GM18526 (cell line): Measurements from ENCODE around the gene RNF152.

Source experiments
- POLR2A ChIP-seq: IDR thresholded peaks from 3 replicates; pipeline ENCODE4 v1.6.1; 2011; ENCODE audit not compliant: insufficient read length; ENCODE audit errors: extremely low read depth

The RNF152 gene

DNA sequence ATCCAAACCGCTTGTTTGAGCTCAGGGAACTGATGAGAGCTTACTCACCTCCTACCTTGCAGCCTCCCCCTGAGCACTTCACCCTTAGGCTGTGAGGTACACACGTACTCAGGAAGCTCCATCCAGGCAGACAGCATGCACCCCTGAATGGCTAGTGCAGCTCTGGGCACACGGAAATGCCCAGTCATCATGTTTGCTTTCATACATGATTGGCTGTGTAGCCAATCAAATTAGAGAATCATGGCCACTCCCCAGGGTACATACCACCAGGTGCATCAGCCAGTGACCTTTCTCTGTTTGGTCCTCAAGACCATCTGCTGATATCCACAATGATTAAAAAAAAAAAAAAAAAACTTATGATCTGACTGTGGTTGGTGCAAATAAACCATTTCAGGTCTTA lies 42.1 kb downstream of the RNF152 start:
- no peak for TF ChIP-seq POLR2A

DNA sequence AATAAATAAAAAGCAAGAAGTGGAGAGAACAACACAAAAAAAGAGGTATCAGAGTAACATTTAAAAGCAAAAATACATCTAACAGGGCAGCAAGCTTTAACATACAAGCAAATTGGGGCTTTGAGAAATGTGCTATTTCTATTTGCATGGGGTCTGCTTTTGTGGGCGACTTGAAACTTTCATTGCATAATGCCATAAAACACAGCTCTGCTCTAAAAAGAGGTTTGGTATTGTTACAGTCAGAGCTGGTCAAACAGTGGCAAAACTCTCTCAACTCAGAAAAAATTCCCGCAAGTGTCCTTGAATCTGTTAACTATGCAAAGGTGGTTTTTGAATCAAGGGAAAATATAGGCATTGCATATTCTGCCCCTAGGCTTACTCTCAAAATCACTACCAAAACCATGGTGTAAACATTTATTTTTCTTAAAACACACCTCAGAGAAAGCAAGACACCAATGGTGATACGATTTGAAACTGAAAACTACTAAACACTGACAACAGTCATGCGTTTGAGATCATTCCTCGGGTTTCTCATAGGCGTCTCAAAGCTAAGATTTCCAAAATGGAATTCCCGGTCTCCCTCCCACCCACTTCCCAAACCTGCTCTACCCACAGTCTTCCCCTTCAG lies 45.5 kb downstream of the RNF152 start:
- TF ChIP-seq POLR2A: no peak

DNA sequence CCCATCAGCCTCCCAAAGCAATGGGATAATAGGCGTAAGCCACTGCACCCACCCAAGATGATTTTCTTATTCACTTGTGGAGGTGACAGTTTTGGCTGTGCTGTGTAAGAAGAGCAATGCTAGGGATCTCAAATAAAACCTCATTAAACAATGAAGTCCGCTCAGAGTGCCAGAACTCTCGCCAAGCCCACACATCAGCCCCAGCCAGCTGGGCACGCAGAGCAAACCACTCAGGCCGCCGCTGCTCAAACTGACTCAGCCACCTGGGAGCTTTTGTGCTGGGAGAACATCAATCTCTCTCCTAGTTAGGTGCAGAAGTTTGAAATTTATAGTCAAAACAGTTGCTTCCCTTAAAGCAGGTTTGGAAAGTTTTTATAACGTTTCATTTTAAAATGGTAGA lies 47.6 kb downstream of the RNF152 start:
- no peak for TF ChIP-seq POLR2A

DNA sequence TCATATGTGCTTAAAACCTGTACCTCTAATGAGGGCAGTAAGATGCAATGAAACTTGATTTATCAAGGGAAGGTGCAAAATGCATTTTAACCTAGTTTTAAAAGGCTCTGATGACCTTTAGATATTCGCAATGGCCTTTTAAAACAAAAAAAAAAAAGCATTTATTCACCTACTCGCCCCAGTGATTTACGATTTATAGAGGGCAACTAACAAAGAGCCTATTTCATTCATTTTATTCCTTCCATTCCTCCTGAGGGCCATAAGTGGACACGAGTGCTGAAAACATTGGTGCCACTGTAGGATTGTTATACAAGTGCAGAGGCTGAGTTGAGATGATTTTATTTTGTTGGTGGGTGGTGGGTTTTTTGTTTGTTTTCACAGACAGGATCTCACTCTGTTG lies 48.1 kb downstream of the RNF152 start:
- TF ChIP-seq POLR2A: no peak

DNA sequence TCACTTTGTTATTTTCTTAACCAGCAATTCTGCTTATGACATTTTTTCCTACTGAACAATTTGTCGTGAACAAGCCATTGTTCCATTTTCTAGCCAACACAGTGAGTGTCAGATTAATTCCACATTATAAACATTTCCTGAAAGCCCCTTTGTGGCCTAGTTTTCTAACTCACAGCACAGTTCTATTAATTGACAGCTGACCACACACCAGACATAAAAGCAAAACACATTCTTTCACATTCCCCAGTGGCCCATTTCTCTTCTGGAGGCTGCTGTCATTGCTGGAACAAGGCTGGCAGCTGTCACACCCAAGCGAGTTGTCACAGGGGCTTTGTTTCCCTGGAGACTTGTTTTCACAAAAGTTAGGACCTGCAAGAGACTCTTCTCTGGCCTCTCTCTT lies 50.7 kb downstream of the RNF152 start:
- TF ChIP-seq POLR2A: no peak

DNA sequence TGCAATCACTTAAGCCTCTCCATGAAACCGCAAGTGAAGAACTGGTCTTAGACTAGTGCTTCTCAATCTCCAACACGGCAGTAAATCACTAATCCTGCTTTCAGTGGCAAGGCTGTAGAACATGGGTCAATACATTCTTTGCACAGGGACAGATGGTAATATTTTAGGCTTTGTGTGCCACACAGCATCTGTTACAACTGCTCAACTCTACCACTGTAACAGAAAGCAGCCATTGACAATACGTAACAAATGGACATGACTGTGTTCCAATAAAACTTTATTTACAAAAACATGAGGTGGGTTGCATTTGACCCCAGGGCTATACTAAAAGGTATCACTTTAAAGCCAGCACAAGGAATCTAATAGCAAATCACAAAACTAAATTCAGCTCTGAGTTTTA lies 51.1 kb downstream of the RNF152 start:
- no peak for TF ChIP-seq POLR2A

DNA sequence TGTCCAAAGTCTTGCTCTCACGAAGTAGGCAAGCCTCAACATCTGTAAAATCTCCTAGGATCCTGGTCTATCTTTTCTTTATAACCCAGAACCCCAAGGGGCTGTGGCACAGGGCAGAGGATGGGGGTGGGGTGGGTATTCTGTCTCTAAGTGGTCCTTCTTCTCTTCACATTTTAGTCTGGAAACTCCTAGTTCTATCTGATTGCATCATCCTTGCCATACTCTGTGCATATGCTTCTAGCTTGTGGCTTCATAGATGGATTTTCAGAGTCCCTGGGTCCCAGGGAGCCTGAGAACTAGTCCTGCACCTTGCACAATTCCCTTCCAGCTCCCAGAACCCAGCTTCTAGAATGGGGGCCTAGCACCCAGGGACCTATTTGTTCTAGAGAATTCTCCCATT lies 52.5 kb downstream of the RNF152 start:
- no peak for TF ChIP-seq POLR2A

DNA sequence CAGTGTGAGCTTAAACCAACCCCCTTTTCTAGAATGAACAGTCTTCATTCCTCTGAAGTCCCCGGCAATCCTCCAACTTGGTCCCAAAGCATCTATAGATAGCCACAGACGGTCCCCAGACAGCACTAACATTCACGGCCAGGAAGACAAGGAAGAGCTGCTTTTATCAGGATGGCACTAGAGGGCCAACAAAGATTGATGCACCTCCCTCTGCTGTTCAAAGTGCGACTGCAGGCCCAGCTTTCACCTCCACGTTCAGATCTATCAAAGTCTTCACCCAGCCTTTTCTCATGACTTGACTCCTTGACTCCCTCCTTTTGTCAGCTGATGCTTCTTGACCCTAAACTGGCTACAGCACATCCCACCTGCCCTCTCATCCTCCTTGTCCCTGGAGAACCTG lies 54.3 kb downstream of the RNF152 start:
- TF ChIP-seq POLR2A: no peak

DNA sequence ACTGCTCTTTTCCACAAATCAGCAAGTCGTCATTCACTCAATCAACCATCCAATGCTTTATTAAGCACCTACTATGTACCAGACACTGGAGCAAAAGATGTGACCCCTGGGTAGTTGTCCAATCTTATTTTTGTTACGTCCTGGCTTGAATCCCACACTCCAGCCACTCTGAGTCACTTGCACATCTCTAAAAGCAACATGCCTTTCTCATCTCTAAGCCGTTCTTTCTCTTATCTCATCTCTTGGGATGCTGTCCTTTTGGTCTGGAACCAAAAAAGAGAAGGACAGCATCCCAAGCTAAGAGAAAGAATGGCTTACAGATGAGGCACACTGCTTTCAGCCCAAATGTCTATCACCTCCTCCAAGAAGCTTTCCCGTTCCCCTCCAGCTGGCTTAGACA lies 58.8 kb downstream of the RNF152 start:
- no peak for TF ChIP-seq POLR2A

DNA sequence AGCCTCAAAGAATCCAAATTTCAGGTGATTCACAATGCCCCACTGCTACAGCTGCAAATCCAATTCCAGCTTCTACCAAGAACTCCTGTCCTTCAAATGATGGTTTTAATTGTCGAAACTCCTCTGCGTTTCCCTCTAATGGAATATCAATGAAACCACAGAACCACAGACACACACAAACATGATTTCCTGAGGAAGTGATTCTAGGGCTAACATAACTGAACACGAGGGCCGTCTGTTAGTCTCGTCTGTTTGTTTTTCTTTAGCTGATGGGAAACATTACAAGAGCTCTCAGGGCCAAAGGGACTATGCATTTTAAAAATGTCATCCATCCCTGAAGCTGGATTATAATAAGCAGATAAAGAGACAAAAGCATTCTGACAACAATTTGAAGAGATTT lies 59.4 kb downstream of the RNF152 start:
- TF ChIP-seq POLR2A: no peak

DNA sequence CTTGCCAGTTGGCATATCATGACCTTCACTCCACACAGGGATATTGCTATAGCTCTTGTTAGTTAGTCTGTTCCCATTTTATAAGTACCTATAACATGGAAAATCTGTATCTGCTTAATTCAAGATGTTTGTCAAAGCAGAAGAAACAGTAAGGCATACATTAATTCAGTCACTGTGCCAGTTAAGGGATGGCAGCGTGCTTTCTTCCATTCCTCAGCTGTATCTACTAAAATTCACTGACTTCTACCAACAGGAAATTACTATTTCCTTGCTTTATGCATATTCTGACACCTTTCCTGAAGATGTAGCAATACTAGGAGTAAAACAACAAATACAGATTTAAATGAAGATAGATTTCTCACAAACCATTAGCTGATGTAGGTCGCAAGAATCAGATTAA lies 59.9 kb downstream of the RNF152 start:
- TF ChIP-seq POLR2A: no peak

DNA sequence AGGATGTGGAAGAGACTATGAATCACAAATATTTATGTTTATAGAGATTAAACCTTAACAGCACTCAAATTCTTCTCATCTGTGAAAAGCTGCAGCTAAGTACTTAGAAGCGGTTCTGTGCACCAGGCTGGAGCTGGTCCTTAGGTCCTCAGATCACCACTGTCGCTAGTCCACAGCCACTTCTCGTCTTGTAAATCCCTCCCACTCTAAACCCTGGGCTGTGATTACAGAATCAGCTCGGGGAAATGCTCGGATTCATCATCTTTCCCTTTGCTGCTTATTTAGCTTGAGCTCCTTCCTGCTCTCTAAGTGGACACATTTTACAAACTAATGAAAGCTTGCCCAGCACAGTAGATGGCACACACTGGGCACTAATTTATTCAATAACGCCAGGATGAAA lies 61.7 kb downstream of the RNF152 start:
- no peak for TF ChIP-seq POLR2A

DNA sequence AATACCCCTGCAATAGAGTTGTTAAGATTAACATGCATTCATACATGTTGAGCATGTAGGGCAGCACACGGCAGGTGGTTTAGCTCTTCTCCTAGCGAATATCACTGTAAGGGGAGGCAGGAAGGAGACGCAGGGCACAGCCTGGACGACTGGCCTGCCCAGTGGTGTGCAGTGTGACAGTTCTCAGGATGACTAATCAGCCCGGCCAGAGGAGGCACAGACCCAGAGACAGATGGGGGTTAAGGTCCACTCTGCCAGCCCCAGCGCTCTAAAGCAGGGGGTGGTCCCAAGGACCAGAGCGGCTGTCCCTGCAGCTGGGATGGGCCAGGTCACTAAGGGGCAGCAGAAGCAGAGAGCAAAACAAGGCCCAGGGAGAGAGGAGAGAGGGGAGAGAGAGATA lies 63.7 kb downstream of the RNF152 start:
- TF ChIP-seq POLR2A: no peak

DNA sequence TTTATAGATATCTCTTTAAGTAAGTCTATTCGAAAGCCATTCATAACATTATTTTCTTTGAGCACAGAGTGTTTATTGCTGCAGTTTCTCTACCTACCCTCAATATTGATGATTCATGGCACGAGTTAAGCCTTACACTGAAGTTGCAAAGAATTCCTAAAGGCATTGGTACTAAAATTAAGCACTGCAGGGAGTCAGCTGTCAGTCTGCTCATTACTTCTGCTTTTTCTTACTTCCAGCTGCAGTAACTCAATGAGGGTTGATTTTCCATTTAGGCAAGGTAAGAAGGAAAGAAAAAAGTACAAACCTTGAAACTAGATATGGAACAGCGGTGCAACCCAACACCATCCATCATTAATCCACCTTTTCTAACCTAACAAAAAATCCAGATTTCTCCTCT lies 65.2 kb downstream of the RNF152 start:
- TF ChIP-seq POLR2A: no peak

DNA sequence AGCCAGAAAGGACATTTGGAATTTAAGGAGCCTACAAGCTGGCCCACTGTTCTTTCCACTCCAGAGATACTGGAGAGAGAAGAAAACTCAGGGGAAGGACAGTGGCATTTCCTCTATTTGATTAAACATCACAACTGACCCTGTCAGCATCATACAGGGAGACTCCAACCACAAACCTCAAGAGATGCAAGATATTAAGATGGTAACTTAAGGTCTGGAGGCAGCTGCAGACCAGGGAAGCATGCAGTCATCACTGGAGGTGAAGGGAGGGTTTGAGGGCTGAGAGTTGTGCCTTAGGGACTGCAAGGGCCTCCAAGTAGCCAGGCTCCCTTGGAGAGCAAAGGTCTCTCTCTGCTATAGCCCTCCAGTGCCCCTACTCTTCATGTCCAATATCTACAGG lies 67.4 kb downstream of the RNF152 start:
- TF ChIP-seq POLR2A: no peak

DNA sequence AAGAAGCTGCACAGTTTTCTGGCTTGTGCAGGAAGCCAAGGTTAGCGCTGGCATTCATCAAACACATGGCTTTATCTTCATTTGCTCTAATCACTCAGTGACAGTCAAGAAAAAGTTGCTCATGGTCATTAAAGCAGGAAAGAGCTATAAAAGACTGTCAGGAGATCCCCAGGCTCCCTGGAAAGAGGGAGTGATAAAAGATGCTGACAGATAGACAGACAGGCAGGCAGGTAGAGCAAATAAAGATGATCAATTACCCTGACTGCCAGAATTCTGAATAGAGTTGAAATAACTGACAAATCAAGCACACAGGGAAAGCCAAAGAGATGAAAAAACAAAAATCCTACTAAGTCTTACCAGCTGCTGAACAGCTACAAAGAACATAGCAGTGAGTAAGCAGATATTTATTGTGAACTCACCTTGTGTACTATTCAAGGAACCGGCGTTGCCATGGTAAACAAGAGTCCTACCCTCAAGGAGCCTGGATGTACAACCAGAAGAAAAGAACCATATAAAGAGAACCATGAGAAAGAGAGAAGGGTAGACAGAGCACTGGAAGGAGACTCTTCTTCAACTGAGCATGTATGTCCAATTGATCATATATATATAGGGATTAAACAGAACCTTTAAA lies 68.0 kb downstream of the RNF152 start:
- TF ChIP-seq POLR2A: no peak

DNA sequence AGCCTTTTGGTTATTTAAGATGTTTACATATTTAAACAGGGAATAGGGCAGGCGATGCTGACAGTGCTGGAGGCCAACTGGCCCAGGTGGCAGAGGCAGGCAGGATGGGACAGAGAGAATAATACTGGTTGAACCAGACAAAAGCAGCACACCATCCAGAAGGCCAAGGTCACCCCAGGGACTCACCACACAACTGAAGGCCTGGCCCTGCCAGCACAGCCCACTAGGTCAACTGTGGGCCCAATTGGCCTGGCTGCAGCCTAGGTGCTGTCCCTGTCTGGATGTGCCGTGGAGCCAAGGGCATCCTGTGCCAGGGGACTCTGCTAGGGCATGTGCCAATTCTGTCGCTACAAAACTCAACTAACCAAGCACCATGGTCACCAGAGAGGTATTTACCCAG lies 69.2 kb downstream of the RNF152 start:
- TF ChIP-seq POLR2A: no peak
